DMS 273 (cell line): Measurements from ENCODE around the gene KCND2.
A peak's percentile ranks its signal among the peaks of the same experiment; 100 is the strongest.

Experiments used
- DNase-seq: peaks from one replicate; lab custom pipeline; 2025; ENCODE audit not compliant: unreplicated experiment; lab: John Stamatoyannopoulos, UW

The KCND2 gene

GRCh38 chr7:120307991-120308545 is 35.1 kb downstream of the KCND2 start:
- DNase-seq, result no peak

GRCh38 chr7:120311028-120311788 is 38.2 kb downstream of the KCND2 start:
- no peak for DNase-seq

GRCh38 chr7:120320218-120320961 is 47.4 kb downstream of the KCND2 start:
- no peak for DNase-seq

- no peak for DNase-seq
Observed at GRCh38 chr7:120327054-120327453, 54.1 kb downstream of the KCND2 start.

GRCh38 chr7:120332433-120332832 is 59.5 kb downstream of the KCND2 start:
- DNase-seq, result no peak

- no peak for DNase-seq
Observed at GRCh38 chr7:120334475-120334874, 61.5 kb downstream of the KCND2 start.

- DNase-seq, result peak; percentile 32
Observed at GRCh38 chr7:120337308-120337907, 64.4 kb downstream of the KCND2 start.

GRCh38 chr7:120344276-120344675 is 71.3 kb downstream of the KCND2 start:
- no peak for DNase-seq

GRCh38 chr7:120353171-120353570 is 80.2 kb downstream of the KCND2 start:
- DNase-seq, result no peak

GRCh38 chr7:120360918-120361317 is 87.9 kb downstream of the KCND2 start:
- DNase-seq, result no peak

GRCh38 chr7:120363414-120363813 is 90.4 kb downstream of the KCND2 start:
- DNase-seq, result no peak

GRCh38 chr7:120370954-120371353 is 98.0 kb downstream of the KCND2 start:
- no peak for DNase-seq

- no peak for DNase-seq
Observed at GRCh38 chr7:120373174-120373573, 100.2 kb downstream of the KCND2 start.

GRCh38 chr7:120394595-120394994 is 121.6 kb downstream of the KCND2 start:
- no peak for DNase-seq

GRCh38 chr7:120395526-120396019 is 122.6 kb downstream of the KCND2 start:
- DNase-seq, result no peak

GRCh38 chr7:120398284-120399000 is 125.5 kb downstream of the KCND2 start:
- no peak for DNase-seq

- DNase-seq, result no peak
Observed at GRCh38 chr7:120400806-120401455, 128.0 kb downstream of the KCND2 start.

GRCh38 chr7:120402079-120402767 is 129.2 kb downstream of the KCND2 start:
- DNase-seq, result no peak

- no peak for DNase-seq
Observed at GRCh38 chr7:120402801-120403200, 129.8 kb downstream of the KCND2 start.

- DNase-seq, result no peak
Observed at GRCh38 chr7:120404042-120404441, 131.1 kb downstream of the KCND2 start.
